Measurements from ENCODE around the gene PCDHB12.
"Not testable (repeated sequence)": the region's sequence is repeated elsewhere in the genome, so short reads cannot be mapped to it uniquely, and the experiment has no call there.

The PCDHB12 gene

GRCh38 chr5:141186897-141187512 lies 21.5 kb upstream of the PCDHB12 start, which contains the start of gene PCDHB9:
TSS of gene PCDHB9 (plus strand) at chr5:141187161. CDS start at chr5:141187319, 158 bp downstream.
- Histone ChIP-seq H3K4me1 (ENCODE audit: control insufficient read depth in 1 of 2, insufficient read depth in 2 of 2, low read length in 2 of 2) (no peaks in the 10 kb centered on the region), H3K36me3 (ENCODE audit: control insufficient read depth in 1 of 2, insufficient read depth in 2 of 2, low read length in 2 of 2) (no peaks in the 10 kb centered on the region), H3K27me3 (ENCODE audit: low read depth, low read length) (no peaks in the 10 kb centered on the region), H3K27ac (ENCODE audit: low read length) (no peak within 1 kb of the TSS), H3K9me3 (ENCODE audit: control insufficient read depth in 1 of 2, low read length in 2 of 2) (peaks cover 22 to 66% of the 10 kb centered on the region in 2 donors), H3K4me3 (ENCODE audit: low read depth in 1 of 2, low read length in 2 of 2) (peak within 1 kb of the TSS; percentile 40 to 52)

GRCh38 chr5:141188682-141189081 lies 19.8 kb upstream of the PCDHB12 start:
- H3K36me3 ChIP-seq (ENCODE audit: control insufficient read depth in 1 of 2, insufficient read depth in 2 of 2, low read length in 2 of 2); H3K4me1 ChIP-seq (ENCODE audit: control insufficient read depth in 1 of 2, insufficient read depth in 2 of 2, low read length in 2 of 2); H3K27ac ChIP-seq (ENCODE audit: low read length); H3K27me3 ChIP-seq (ENCODE audit: low read depth, low read length): not testable (repeated sequence)
- Histone ChIP-seq H3K9me3 (ENCODE audit: control insufficient read depth in 1 of 2, low read length in 2 of 2) (peaks cover 18 to 64% of the 10 kb centered on the region in 2 donors), H3K4me3 (ENCODE audit: low read depth in 1 of 2, low read length in 2 of 2) (peak overlapping the region in 1 of 2 donors; percentile 44)

- H3K4me1 ChIP-seq (ENCODE audit: control insufficient read depth in 1 of 2, insufficient read depth in 2 of 2, low read length in 2 of 2); H3K27me3 ChIP-seq (ENCODE audit: low read depth, low read length); H3K27ac ChIP-seq (ENCODE audit: low read length); H3K36me3 ChIP-seq (ENCODE audit: control insufficient read depth in 1 of 2, insufficient read depth in 2 of 2, low read length in 2 of 2): not testable (repeated sequence)
- H3K9me3 ChIP-seq (ENCODE audit: control insufficient read depth in 1 of 2, low read length in 2 of 2), result peaks cover 18 to 63% of the 10 kb centered on the region in 2 donors
- H3K4me3 ChIP-seq (ENCODE audit: low read depth in 1 of 2, low read length in 2 of 2), result peak overlapping the region in 1 of 2 donors; percentile 44
Observed at GRCh38 chr5:141189131-141189530, 19.4 kb upstream of the PCDHB12 start.

- Histone ChIP-seq H3K4me3 (ENCODE audit: low read depth in 1 of 2, low read length in 2 of 2) (peak within 1 kb of the TSS; percentile 49 to 55), H3K36me3 (ENCODE audit: control insufficient read depth in 1 of 2, insufficient read depth in 2 of 2, low read length in 2 of 2) (no peaks in the 10 kb centered on the region), H3K27ac (ENCODE audit: low read length) (no peak within 1 kb of the TSS), H3K27me3 (ENCODE audit: low read depth, low read length) (no peaks in the 10 kb centered on the region), H3K4me1 (ENCODE audit: control insufficient read depth in 1 of 2, insufficient read depth in 2 of 2, low read length in 2 of 2) (no peaks in the 10 kb centered on the region), H3K9me3 (ENCODE audit: control insufficient read depth in 1 of 2, low read length in 2 of 2) (peaks cover 15 to 54% of the 10 kb centered on the region in 2 donors)
Observed at GRCh38 chr5:141192110-141192725, 16.3 kb upstream of the PCDHB12 start, which contains the start of gene PCDHB10. TSS of gene PCDHB10 (plus strand) at chr5:141192353. CDS start at chr5:141192553, 200 bp downstream.

GRCh38 chr5:141194332-141194731 lies 14.2 kb upstream of the PCDHB12 start:
- peaks cover 32 to 57% of the 10 kb centered on the region in 2 donors for H3K9me3 ChIP-seq (ENCODE audit: control insufficient read depth in 1 of 2, low read length in 2 of 2)
- H3K36me3 ChIP-seq (ENCODE audit: control insufficient read depth in 1 of 2, insufficient read depth in 2 of 2, low read length in 2 of 2); H3K27me3 ChIP-seq (ENCODE audit: low read depth, low read length); H3K27ac ChIP-seq (ENCODE audit: low read length); H3K4me1 ChIP-seq (ENCODE audit: control insufficient read depth in 1 of 2, insufficient read depth in 2 of 2, low read length in 2 of 2): not testable (repeated sequence)
- H3K4me3 ChIP-seq (ENCODE audit: low read depth in 1 of 2, low read length in 2 of 2), result peak overlapping the region in 1 of 2 donors; percentile 41

GRCh38 chr5:141196363-141196762 lies 12.2 kb upstream of the PCDHB12 start:
- no peaks in the 10 kb centered on the region for H3K4me1 ChIP-seq (ENCODE audit: control insufficient read depth in 1 of 2, insufficient read depth in 2 of 2, low read length in 2 of 2)
- peak overlapping the region in 1 of 2 donors; percentile 29 for H3K4me3 ChIP-seq (ENCODE audit: low read depth in 1 of 2, low read length in 2 of 2)
- H3K9me3 ChIP-seq (ENCODE audit: control insufficient read depth in 1 of 2, low read length in 2 of 2), result peaks cover 37 to 67% of the 10 kb centered on the region in 2 donors
- H3K27me3 ChIP-seq (ENCODE audit: low read depth, low read length), result no peaks in the 10 kb centered on the region
- H3K36me3 ChIP-seq (ENCODE audit: control insufficient read depth in 1 of 2, insufficient read depth in 2 of 2, low read length in 2 of 2), result no peaks in the 10 kb centered on the region
- no peak overlapping the region for H3K27ac ChIP-seq (ENCODE audit: low read length)

- no peaks in the 10 kb centered on the region for H3K27me3 ChIP-seq (ENCODE audit: low read depth, low read length)
- H3K4me3 ChIP-seq (ENCODE audit: low read depth in 1 of 2, low read length in 2 of 2), result peak within 1 kb of the TSS; percentile 18 to 54
- H3K9me3 ChIP-seq (ENCODE audit: control insufficient read depth in 1 of 2, low read length in 2 of 2), result peaks cover 28 to 57% of the 10 kb centered on the region in 2 donors
- no peak within 1 kb of the TSS for H3K27ac ChIP-seq (ENCODE audit: low read length)
- H3K4me1 ChIP-seq (ENCODE audit: control insufficient read depth in 1 of 2, insufficient read depth in 2 of 2, low read length in 2 of 2), result no peaks in the 10 kb centered on the region
- no peaks in the 10 kb centered on the region for H3K36me3 ChIP-seq (ENCODE audit: control insufficient read depth in 1 of 2, insufficient read depth in 2 of 2, low read length in 2 of 2)
Observed at GRCh38 chr5:141199359-141200235, 8.9 kb upstream of the PCDHB12 start, which contains the start of gene PCDHB11. TSS of gene PCDHB11 (plus strand) at chr5:141199627. CDS start at chr5:141199775, 148 bp downstream.

- Histone ChIP-seq H3K9me3 (ENCODE audit: control insufficient read depth in 1 of 2, low read length in 2 of 2) (peaks cover 25 to 60% of the 10 kb centered on the region in 2 donors), H3K4me3 (ENCODE audit: low read depth in 1 of 2, low read length in 2 of 2) (peak overlapping the region in 1 of 2 donors; percentile 54)
- not testable (repeated sequence) for H3K27ac ChIP-seq (ENCODE audit: low read length); H3K27me3 ChIP-seq (ENCODE audit: low read depth, low read length); H3K4me1 ChIP-seq (ENCODE audit: control insufficient read depth in 1 of 2, insufficient read depth in 2 of 2, low read length in 2 of 2); H3K36me3 ChIP-seq (ENCODE audit: control insufficient read depth in 1 of 2, insufficient read depth in 2 of 2, low read length in 2 of 2)
Observed at GRCh38 chr5:141201126-141201525, 7.4 kb upstream of the PCDHB12 start.

GRCh38 chr5:141201646-141202045 lies 6.9 kb upstream of the PCDHB12 start:
- not testable (repeated sequence) for H3K4me1 ChIP-seq (ENCODE audit: control insufficient read depth in 1 of 2, insufficient read depth in 2 of 2, low read length in 2 of 2); H3K27me3 ChIP-seq (ENCODE audit: low read depth, low read length); H3K36me3 ChIP-seq (ENCODE audit: control insufficient read depth in 1 of 2, insufficient read depth in 2 of 2, low read length in 2 of 2); H3K27ac ChIP-seq (ENCODE audit: low read length)
- peaks cover 25 to 55% of the 10 kb centered on the region in 2 donors for H3K9me3 ChIP-seq (ENCODE audit: control insufficient read depth in 1 of 2, low read length in 2 of 2)
- peak overlapping the region in 1 of 2 donors; percentile 9 for H3K4me3 ChIP-seq (ENCODE audit: low read depth in 1 of 2, low read length in 2 of 2)

- peaks cover 19 to 60% of the 10 kb centered on the region in 2 donors for H3K9me3 ChIP-seq (ENCODE audit: control insufficient read depth in 1 of 2, low read length in 2 of 2)
- H3K27ac ChIP-seq (ENCODE audit: low read length); H3K36me3 ChIP-seq (ENCODE audit: control insufficient read depth in 1 of 2, insufficient read depth in 2 of 2, low read length in 2 of 2); H3K4me1 ChIP-seq (ENCODE audit: control insufficient read depth in 1 of 2, insufficient read depth in 2 of 2, low read length in 2 of 2); H3K27me3 ChIP-seq (ENCODE audit: low read depth, low read length): not testable (repeated sequence)
- H3K4me3 ChIP-seq (ENCODE audit: low read depth in 1 of 2, low read length in 2 of 2), result peak overlapping the region in 1 of 2 donors; percentile 51
Observed at GRCh38 chr5:141210281-141210680, 1.8 kb downstream of the PCDHB12 start.

GRCh38 chr5:141210849-141211248 lies 2.3 kb downstream of the PCDHB12 start:
- H3K4me1 ChIP-seq (ENCODE audit: control insufficient read depth in 1 of 2, insufficient read depth in 2 of 2, low read length in 2 of 2); H3K36me3 ChIP-seq (ENCODE audit: control insufficient read depth in 1 of 2, insufficient read depth in 2 of 2, low read length in 2 of 2); H3K27ac ChIP-seq (ENCODE audit: low read length); H3K27me3 ChIP-seq (ENCODE audit: low read depth, low read length): not testable (repeated sequence)
- Histone ChIP-seq H3K9me3 (ENCODE audit: control insufficient read depth in 1 of 2, low read length in 2 of 2) (peaks cover 19 to 58% of the 10 kb centered on the region in 2 donors), H3K4me3 (ENCODE audit: low read depth in 1 of 2, low read length in 2 of 2) (peak overlapping the region in 1 of 2 donors; percentile 51)
